ENCODE data around the gene MCAM.

The MCAM gene, protein sequence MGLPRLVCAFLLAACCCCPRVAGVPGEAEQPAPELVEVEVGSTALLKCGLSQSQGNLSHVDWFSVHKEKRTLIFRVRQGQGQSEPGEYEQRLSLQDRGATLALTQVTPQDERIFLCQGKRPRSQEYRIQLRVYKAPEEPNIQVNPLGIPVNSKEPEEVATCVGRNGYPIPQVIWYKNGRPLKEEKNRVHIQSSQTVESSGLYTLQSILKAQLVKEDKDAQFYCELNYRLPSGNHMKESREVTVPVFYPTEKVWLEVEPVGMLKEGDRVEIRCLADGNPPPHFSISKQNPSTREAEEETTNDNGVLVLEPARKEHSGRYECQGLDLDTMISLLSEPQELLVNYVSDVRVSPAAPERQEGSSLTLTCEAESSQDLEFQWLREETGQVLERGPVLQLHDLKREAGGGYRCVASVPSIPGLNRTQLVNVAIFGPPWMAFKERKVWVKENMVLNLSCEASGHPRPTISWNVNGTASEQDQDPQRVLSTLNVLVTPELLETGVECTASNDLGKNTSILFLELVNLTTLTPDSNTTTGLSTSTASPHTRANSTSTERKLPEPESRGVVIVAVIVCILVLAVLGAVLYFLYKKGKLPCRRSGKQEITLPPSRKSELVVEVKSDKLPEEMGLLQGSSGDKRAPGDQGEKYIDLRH

DNA sequence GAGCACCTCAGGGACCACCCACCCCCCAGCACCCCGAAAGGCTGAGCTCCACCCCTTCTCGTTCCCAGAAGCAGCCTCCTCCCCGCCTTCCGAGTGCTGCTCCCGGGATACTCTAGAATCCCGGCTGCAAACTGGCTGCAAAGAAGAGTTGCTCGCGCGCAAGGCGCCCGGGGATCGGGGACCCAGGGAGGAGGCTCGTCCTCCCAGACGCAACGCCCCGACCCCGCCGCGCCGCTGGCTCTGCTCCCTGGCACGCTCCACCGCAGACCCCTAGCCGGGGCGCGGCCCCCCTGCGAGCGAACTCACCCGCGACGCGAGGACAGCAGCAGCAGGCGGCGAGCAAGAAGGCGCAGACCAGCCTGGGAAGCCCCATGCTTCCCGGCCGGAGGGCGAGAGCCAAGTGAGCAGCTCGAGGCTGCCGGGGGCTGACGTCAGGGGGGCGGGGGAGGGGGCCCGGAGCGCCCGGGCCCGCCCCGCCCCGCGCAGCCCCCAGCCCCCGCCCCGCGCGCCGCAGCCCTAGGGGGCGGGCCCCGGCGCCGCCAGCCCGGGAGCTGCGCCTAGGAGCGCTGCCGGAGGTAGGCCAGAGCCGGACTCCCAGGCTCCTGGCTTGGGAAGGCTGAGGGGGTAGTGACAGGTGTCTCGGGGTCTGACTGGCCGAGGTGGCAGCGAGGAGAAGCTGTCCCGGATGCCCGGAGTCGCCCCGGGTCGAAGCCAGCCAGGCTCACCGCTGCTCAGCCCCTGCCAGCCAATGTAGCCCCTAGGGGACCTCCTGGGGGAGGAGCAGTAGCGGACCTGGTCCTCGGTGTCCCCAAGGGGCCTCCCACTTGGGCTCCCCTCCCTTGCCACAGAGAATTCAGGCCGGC, at the start of gene MCAM:
Gene MCAM (minus strand): TSS at position 402 of the 863 bp plus-strand sequence. CDS start 29 bp downstream, at position 373.
- FAIRE-seq (no peak), DNase-seq (ENCODE audit: low spot score) (peak; percentile 77)

DNA sequence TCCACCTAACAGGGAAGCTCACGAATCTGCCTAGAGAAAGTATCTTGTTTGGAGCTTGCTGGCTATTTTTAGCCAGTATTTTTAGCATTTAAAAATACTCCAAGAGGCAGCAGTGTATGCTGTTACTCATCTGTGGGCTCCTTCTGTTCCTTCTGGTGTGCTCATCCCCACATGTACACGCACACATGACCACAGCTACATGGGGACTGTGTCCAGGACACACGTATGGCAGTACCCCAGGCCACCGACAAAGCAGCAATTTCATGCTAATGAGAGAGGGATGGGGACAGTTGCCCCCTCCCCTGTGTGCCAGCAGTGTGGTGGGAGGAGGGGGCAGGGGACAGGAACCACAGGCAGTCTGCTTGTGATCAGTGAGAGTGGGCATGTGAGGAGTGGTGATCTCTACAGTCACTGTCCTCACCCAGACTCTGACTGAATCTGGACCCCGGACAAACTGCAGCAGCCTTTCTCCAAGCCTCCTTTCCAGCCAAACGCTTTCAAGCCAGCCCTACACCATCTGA, 48.2 kb upstream of the MCAM start:
- DNase-seq (ENCODE audit: low spot score) (no peak), FAIRE-seq (no peak)

DNA sequence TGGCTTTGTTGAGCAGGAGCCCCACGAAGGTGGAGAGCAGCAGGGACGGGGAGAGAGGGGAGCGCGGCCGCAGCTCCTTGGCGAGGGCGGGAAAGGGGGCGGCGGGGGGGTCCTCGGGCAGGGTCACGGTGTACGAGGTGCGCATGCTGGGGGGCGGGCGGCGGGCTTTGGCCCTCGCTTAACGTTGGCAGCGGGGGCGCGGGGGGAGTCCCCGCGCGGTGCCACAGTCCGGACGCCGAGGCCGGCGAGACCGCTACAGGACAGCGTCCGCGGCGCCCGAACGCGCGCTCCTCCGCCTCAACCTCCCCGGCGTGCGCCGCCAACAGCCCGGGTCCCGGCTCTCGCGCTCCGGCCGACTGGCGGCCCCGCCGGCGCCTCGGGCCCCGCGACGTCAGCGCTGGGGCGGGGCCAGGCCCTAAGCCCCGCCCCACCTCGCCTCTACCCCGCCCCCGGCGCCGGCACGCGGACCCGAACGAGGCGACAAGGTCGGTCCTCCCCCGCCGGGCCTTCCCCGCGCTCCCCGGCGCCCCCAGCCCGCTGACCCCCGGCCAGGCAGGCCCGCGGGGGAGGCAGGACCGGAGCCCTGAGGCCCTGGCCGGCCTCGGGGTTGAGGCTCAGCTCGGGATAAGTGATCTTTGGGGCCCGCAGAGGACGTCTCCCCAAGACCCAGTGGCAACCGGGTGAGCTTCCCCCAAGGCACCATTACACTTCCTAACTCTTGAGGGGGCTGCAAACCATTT, 47.1 kb upstream of the MCAM start:
- no peak for FAIRE-seq
- DNase-seq (ENCODE audit: low spot score): no peak

DNA sequence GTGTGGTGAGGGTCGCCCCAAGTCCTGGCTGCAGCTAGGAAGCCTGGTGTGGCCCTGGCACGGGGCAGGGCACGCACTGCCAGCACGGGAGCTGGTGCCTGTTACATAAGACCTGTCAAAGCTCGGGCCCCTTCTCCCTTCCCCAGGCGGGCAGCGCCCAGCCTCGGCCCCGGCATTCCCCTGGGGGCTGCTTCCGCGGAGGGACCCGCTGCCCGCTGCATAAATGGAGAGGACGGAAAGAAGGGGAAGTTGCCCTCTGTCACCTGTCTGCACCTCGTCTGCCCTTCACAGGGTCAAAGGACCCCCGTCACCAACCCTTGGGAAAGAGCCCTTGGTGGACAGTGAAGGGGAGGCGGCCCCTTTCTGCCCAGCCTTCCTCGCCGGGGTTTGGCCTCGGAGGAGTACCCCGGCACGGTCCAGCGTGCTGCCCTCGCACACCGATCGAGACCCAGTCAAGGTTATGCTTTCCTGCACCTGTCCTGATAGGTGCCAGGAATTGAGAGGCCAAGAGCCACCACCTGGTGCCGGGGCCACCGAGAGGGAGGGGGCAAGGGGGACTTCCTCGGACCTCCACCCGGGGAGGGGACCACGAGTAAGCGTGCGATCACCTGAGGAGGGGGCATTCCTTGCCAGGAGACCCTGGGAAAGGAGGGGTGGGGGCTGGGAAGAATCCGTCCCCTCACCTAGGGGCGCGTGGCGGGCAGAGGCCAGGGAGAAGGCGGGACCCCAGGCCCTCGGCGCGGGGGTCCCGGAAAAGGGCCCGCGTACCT, 46.3 kb upstream of the MCAM start:
- DNase-seq (ENCODE audit: low spot score): no peak
- FAIRE-seq: no peak

DNA sequence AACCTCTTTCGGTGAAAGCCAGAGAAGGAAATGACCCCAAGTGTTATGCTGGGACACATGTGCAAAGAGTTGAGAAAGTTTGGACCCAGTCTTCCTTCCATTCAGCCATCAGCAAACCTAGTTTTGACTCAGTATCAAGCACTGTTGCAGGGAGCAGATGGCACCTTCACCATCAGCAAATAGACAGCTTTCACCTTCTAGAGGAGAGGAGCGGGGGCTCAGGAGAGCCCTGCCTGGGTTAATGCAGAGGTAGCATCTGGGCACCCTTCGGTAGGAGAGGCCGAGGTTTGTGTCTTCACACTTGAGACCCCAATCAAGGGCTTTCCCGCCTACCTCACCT, 45.8 kb upstream of the MCAM start:
- FAIRE-seq: no peak

DNA sequence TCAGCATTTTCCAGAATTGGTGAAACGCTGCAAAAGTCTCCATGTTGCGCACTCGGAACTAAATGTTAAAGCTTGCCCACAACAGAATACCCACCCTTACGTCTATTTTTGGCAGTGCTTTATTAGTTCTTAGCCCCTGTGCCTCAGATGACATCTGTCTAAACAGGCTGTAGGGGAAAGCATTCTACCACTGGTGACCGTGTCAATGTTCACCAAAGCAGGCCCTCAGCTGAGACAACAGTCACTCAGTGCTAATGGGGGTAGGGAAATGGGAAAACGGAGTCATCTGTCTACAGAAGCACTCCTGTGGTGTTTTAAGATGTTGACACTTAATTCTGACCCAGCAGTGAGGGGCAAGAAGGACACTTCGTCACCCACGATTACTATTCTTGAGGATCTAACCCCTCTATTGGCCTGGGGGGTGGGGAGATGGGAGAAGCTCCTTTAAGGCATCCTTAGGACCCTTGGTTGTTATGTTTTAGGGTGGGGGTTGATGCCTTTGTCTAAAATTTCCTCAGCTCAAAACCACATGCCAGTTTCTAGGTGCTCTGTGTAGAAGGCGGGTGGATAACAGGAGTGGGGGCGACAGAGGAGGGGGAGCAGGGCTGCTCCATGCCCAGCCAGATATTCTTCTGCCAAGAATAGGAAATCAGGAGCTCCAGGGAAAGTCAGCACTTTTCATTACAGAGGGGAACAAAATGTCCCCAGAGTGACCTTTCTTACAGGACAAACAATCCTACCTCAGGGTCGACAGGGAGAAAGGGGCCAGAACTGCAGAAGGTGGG, 45.2 kb upstream of the MCAM start:
- DNase-seq (ENCODE audit: low spot score): no peak
- no peak for FAIRE-seq

More for the DNA sequence above, 45.8 kb upstream of the MCAM start:
- DNase-seq (ENCODE audit: low spot score): no peak

DNA sequence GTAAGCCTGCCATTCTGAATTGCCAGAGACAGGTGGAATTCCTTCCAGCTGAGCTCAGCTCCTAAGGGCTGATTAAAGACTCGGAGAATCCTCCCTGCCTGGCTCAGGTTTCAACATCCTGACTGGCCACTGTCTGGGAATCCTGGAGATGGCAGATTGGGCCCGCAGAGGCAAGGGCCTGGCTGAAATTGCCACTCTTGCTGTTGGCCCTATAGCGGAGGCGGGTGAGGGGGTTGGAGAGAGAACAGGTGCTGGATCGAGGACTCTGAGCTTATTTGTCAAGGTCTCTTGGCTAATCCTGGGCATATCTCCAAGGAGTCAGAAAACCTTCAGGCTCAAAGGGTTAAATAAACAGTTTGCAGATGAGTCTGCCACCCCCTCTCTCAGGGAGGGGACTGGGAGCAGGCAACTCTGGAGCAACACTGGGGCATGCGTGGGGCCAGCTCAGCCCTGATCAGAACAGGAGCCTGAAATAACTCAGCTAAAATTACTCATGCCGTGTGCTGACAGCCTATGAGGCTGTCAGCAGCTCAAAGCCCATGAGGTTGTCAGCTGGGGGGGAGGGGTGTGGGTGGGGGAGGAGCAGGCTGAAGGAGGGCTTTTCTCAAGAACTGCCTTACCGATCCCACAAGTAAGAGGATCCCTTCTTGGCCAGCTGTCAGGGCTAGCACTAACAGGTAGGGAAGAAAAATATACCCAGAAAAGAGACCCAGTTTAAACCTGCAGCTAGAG, 44.3 kb upstream of the MCAM start:
- FAIRE-seq: no peak

DNA sequence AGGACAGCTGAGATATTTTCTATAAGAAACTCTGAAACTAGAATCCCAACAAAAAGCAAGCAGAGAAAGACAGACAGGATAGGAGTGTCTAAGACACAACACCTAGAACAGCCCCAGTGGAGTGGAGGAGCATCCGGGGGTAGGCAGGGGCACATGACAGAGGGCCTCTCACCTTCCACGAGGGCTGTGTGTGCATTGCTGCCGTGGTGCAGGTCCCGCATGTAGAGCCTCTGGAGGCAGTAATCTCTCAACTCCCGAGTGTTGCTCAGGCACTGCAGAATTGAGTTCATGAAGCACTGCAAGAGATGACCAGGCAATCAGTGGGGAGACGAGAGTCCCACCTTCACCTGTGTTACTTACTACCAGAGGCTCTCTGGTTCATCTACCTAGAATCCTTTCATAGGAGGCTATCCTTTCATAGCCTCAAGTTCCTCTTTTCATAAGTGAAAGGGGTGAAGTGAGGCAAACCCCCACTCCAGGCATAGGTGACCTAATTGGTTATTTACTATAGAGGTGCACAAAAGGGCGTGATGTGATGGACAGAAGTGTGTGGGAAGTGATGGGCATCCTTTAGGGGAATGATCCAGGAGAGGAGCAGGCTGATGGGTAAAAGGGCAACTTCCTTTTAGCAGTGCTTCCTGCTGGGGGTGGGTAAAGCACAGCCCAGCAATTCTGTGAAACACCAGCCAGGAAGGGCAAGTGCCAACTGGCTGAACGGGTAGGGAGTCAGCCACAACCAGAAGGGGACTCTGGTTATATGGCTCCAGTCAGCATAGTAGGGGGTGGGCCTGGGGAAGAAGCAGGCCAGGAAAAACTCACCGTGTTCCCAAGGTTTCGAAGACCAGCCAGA, 42.7 kb upstream of the MCAM start:
- DNase-seq (ENCODE audit: low spot score): no peak

More for the DNA sequence above, 44.3 kb upstream of the MCAM start:
- DNase-seq (ENCODE audit: low spot score): peak; percentile 83

DNA sequence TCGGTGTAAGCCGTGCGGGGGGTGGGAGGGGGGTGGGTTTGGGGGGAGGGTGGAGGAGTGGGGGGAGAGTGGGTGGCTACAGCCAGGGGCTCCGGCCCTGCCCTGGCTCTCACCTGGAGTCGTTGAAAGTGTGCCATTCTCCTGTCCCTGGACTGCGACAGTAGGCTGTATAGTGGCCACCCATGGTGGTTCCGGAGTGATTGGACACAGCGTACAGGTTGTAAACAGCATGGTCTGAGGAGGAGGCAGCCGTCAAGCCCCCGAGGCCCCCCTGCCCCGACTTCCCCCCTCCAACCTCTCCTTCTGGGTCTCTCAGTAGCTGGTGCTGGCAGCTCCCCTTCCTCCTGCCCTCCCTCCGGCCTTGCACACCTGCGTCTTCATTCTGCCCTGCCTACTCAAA, 40.1 kb upstream of the MCAM start:
- FAIRE-seq (no peak), DNase-seq (ENCODE audit: low spot score) (no peak)

More for the DNA sequence above, 42.7 kb upstream of the MCAM start:
- FAIRE-seq: no peak

DNA sequence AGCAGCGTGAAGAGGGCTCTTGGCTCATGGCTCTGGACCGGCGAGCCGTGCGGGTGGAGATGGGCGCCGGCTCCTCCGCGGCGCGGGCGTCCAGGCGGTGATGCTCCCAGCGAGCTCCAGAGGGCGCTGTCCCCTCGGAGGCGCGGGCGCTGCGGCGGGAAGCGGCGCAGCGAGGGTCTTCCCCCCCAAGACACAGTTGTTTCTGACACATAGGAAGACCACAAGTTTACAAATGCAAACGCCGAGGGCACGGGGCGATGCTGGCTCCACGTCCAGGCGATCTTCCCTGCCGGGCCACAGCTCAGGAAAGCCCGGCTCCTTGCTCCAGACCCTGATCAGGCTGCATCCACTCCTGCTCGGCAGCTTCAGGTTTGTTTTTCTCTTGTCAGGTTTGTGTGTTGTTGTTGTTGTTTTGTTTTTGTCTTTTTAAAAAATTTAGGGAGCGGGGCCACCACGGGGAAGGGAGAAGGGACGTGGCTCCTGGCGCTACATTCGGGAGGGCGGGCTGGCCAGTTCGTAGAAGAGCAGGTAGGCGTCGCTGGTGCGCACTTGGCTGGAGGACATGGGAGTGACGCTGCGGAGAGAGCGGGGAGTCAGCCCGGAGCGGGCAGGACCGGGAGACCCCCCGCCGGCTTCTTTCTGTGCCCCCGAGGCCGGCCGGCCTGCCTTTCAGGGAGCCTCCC, 39.6 kb upstream of the MCAM start:
- FAIRE-seq (no peak), DNase-seq (ENCODE audit: low spot score) (peak; percentile 84)

DNA sequence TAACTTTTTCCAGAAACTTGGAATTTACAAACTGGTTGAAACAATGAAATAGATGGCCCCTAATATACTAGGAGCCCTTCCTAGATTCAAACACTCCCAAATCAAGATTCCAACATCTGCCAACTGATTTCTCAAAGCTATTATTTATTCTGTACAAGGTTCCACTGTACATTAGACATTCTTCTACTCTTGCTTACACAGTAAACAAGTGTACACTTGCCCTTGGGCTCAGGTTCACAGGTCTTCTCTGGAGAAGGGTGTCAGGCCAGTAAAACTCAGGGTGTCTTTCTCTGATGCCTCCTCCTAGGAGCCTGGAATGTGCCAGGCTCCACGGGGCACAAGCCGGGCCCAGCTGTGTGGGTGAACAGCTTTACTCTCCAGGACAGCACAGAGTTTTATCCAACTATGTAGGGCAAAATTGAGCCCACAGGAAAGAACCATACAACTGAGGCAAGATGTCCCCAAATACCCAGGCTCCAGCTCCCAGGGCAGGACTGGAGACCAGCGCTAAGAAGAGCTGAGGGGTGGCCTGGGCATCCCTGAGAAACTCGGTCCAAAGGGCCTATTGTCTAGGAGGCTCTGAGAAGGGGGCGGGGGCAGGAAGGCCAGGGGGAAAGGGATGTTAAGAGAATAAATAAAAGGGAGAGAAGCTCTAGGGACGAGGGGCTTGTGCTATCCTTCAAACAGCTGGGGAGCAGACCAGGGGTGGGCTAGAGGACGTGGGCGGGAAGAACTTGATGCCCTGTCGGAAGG, 38.3 kb upstream of the MCAM start:
- no peak for FAIRE-seq
- no peak for DNase-seq (ENCODE audit: low spot score)

DNA sequence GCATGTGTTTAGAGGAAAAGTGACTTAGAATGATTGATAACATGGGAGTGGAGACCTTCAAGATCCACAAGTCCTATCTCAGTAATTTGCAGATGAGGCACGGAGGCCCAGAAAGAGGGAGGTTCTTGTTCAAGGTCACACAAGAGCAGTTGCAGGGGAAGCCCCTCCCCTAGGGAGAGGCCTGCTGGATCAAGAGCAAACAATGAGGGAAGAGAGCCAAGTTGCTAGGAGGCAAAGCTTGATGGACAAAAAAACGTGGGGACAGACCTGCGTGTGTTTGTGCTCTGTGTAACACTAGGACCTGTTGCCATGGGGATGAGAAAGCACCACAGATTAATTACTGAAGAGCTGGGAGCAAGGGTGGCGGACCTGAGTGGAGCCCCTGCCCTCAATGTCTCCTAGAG, 35.9 kb upstream of the MCAM start:
- DNase-seq (ENCODE audit: low spot score): no peak
- FAIRE-seq: no peak

DNA sequence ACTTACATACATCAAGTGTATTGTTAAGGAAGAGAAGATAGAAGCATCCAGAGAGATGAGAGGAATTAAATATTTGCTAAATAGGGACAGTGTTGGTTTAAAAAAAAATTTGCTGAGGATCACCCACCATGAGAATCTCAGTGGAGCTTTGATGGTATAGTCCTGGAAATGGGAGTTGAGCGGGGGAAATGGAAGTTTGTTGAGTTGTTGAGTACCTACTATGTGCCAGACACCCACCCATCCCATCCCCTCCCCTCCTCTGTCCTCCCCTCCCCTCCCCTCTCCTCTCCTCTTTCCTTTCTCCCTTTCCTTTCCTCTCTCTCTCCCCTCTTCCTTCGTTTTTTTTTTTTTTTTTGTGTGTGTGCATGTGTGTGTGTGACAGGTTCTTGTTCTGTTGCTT, 34.3 kb upstream of the MCAM start:
- FAIRE-seq (no peak), DNase-seq (ENCODE audit: low spot score) (no peak)

DNA sequence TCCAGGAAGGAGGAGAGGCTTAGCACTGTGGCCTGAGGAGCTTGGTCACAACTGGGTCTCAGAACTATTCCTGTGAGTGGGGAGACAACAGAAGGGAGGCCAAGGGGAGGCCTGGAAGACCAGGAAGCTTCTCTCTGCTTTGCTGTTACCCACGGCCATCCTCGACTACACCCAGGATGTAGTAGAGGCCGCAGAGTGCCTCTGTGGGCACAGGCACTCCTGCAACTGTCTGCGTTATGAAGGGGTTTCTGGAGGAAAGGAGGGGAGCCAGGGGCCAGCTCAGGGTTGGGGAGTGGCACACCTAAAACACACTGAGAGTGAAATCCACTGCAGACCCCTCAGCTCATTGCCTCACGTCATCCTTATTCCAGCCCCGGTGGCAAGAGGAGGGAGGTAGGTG, 33.4 kb upstream of the MCAM start:
- FAIRE-seq (no peak), DNase-seq (ENCODE audit: low spot score) (no peak)

DNA sequence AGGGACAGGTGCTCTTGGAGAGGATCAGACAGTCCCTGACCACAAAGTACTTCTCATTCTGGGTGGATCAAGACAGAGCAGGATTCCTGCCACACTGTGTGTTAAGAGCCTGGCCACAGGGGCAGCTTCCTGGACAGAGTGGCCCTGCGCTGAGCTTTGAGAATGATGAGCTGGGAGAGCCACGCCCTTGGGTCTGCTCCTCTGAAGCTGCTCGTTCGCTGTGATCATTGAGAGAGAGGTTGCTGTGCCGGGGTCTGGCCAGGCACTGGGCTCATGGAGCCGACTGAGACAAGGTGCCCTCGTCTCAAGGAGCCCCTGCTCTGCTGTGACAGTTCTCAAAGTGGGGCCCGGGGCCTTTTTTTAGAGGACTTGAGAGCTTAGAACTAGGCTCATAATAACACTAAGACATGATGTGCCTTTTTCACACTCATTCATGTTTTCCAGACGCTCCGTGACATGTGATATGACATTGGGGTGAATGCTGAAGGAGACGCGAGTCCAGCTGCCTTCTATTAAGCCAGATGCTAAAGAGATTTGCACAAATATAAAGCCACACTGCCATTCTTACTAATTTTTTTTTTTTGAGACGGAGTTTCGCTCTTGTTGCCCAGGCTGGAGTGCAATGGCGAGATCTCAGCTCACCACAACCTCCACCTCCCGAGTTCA, 31.1 kb upstream of the MCAM start:
- FAIRE-seq (no peak), DNase-seq (ENCODE audit: low spot score) (no peak)

DNA sequence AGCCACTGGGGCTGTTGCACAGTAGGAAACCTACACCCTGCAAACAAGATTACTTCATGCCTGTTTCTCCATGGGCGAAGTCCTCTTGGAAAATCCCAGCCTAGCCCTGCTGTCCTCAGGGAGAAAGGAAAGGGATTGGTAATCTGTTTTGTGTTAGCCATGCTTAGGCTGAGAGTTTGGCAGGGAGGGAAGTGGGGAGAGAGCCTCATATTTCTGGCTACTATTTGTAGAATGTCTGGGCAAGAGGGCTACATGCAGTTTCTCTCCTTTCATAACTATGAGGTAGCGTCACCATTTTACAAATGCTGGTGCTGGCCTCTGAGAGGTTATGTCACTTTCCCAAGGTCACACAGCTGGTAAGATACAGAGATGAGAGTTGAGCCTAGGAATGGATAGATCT, 30.3 kb upstream of the MCAM start:
- no peak for FAIRE-seq
- DNase-seq (ENCODE audit: low spot score): no peak

Data from urothelium cell line (cell line).